Hindlimb muscle (tissue), 1 donor: ENCODE measurements around the gene STK32B. TPM values are rescaled to one million over a fixed set of nuclear protein-coding genes. Genes with fewer than 3 reads are reported as not detected.
A peak's percentile ranks its signal among the peaks of the same experiment; 100 is the strongest.

ENCODE experiments used
- DNase-seq: peaks from one replicate; pipeline ENCODE4 v3.0.0-alpha.2; 2013
- polyA plus RNA-seq: library from polyadenylated mRNA; unstranded; fragments of 120-200 nt; gene quantifications from one replicate; pipeline ENCODE4 v1.2.1, GENCODE V29; 2013; ENCODE audit not compliant: insufficient read length

Gene STK32B
- polyA plus RNA-seq, 1 donor, result 6.6 TPM

DNA sequence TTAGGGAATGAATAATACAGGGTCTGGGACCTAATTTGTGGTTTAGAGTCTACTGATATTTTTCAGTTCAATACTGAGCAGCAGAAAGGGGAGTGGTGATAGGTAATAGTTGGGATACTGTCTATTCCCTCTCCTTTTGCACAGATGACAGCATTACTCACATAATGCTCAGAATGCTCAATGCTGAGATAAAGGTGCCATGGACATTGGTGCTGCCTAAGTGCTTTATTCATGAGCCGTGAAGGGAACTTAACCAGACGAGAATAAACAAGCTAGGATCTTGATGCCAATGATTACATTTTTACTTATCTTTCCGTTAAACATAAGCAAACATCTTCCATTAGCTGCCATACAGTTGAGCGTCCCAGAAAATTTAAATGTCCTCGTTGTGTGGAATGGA, 75.6 kb downstream of the STK32B start:
- no peak for DNase-seq

DNA sequence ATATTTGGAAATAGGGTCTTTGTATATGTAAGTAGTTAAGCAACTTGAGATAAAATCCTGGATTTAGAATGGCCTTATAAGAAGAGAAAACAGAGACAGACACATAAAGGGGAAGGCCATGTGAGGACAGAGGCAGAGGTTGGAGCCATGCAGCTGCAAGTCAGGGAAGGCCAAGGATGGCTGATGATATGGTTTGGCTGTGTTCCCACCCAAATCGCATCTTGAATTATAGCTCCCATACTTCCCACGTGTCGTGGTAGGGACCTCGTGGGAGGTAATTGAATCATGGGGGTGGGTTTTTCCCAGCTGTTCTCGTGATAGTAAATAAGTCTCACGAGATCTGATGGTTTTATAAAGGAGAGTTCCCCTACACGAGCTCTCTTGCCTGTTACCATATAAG, 76.3 kb downstream of the STK32B start:
- peak; percentile 34 for DNase-seq

DNA sequence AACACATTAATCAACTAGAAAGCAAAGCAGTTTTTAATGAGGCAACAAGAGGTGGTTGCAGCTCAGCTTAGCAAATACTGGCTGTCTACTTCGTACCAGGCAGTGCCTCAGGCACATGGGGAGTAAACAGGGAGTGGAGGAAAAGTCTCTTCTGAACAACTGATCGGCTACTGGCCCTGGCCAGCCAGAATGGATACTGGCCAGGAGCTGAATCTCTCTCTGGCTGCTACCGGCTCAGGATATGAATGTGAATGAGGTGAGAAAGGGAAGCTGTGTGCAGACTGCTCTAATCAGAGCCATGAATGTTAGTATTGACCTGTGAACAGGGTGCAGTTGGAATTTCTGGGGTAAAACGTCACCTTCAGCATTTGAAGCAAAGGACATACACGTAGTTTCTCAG, 77.3 kb downstream of the STK32B start:
- DNase-seq, result no peak

DNA sequence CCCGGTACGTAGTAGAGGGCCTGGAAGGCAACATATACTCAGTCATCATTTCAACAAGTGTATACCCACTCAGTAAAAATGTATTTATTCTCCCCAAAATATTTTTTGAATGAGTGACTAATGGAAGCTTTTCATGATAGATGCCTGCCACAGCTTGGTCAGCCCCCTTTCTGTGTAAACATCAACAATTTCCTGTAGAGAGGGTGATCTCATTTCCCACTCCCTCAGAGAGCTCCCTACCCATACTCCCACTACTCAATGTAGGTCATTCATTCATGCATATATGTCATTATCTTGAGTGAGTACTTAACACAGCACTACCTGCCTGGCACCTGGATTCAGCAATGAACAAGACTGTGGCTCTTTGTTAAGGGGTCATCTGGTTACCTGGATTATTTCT, 81.9 kb downstream of the STK32B start:
- DNase-seq, result no peak

DNA sequence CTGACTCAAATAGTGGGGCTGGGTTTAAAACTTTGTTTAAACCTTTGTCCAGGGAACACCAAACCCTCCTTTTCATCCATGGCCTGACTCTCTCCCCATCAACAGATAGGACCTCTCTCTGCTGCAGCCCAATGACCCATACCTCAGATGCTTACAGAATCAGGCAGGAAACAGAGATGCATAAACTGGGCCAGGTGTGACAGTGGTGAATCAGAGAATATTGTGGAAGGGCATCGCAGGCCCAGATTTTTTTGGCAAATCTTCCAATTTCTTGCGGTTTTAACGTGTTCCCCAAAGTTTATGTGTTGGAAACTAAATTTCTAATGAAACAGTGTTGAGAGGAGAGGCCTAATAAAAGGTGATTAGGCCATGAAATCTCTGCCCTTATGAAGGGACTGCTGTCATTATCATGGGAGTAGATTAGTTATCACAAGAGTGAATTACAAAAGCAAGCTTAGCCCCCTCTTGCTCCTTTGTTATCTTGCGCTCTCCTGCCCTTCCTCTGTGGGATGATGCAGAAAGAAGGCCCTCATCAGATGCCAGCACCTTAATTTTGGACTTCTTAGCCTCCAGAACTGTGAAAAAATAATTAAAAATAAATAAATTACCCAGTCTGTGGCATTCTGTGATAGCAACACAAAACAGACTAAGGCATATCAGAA, 82.8 kb downstream of the STK32B start:
- no peak for DNase-seq

DNA sequence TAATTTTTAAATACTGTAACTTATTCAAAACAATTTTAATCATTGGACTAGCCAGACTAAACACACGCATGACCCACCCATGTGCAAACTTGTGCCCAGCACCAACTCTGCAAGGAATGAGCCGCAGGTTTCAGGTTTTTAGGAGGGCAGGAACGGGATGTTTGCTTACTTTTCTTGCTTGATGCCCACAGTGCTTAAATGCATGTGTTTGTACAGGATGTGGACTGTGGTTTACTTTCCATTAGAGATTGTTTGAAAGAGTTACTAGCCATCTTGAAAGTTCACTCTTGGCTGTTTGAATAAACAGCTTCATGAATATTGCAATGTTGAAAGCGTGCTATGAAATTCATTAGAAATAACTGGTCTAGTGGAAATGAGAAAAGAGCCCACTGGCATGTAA, 83.3 kb downstream of the STK32B start:
- no peak for DNase-seq

DNA sequence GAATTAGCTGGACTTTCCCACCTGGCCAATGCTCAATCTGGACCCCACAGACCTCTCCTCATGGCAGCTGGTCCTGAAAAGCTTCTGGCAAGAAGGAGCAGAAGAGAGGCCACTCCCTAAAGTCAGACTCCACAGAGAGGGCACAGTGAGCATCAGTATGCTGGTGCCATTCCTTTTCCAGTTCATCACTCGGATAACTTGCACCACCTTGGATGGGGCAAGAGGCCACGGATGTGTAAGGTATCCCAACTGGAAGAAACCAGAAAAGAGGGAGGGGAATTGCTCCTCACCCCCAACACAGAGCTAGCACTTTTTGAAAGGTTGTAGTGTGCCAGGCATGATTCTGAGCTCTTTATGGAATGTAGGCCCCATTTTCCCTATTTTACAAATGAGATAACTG, 85.9 kb downstream of the STK32B start:
- DNase-seq, result no peak

DNA sequence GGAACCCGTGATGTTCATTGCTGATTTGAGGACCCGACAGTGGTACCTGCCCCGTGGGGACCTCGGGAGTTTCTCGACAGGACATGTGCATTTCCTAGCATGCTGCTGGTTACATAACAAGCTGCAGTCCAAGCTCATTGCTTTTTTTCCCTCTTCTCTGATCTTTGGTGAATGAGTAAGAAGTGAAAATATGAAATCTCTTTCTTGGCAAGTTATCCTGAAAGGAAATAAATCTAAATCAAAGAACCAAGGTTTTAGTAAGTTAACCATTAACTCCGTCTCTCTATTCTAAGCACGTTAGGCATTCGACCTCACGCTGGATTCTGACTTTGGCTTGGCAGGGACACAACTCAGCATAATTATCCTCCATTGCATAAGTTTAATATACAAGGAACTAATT, 86.6 kb downstream of the STK32B start:
- DNase-seq, result no peak

DNA sequence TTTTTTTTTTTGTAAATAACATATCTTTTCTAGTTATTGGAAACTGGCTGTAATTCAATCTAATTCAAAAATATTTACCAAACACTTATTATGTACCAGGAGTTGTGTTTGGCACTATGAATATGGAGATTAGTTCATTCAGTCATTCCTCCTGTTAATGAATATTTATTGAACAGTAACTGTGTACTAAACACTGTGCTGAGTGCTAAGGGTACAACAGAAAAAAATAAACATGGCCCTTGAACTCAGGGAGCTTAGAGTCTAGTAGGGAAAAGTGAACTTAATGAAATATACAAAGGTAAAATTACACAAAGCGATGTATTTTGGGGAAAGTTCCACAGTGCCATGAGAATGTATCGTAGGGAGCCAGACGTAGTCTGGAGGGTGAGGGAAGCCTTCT, 87.1 kb downstream of the STK32B start:
- DNase-seq, result no peak

DNA sequence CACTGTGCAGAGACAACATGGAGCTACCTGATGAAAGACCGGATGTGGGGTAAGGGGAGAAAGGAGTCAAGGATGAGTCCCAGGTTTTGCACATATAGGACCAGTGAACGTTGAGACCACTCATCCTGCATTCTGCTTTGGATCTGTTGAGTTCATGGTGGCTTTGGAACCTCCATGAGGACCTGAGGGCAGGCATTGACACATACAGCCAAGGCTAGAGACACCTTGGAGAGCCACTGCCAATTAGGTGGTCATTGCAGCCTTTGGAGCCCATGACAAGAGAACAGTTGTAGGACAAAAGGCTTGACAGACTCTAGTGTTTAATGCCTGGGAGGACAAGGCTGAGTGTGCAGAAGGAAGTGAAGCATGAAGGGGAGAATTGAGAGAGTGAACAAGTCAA, 87.9 kb downstream of the STK32B start:
- DNase-seq, result no peak

DNA sequence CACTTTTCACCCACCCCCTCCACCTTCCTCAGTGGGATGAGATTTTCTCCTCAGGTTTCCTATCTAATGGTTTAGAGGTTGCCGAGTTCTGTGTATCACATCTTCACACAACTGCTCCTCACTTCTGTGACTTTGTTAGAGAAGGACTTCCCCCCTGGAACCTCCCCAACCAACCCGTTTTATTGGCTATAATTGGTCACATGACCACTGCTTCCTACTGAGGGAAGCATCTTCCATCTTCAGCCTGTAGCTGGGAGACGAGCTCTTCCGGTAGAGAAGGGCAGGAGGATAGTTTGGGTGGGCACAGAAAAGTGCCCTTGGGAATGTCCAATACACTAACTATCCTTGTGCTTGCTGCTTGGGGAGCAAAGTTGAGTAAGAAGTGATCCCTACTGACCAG, 90.5 kb downstream of the STK32B start:
- DNase-seq, result no peak

DNA sequence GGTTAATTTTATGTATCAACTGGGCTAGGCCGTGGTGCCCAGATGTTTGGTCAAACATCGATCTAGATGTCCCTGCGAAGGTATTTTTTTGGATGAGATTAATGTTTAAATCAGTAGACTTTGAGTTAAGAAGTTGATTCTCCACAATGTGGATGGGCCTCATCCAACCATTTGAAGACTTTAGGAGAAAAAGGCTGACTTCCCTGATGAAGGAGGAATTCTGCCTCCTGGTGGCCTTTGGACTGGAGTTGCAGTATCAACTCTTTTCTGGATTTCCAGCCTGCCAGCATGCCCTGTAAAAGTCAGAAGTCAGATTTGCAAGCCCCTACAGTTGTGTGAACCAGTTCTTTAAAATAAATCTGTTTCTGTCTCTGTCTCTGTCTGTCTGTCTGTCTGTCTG, 91.4 kb downstream of the STK32B start:
- DNase-seq, result no peak

DNA sequence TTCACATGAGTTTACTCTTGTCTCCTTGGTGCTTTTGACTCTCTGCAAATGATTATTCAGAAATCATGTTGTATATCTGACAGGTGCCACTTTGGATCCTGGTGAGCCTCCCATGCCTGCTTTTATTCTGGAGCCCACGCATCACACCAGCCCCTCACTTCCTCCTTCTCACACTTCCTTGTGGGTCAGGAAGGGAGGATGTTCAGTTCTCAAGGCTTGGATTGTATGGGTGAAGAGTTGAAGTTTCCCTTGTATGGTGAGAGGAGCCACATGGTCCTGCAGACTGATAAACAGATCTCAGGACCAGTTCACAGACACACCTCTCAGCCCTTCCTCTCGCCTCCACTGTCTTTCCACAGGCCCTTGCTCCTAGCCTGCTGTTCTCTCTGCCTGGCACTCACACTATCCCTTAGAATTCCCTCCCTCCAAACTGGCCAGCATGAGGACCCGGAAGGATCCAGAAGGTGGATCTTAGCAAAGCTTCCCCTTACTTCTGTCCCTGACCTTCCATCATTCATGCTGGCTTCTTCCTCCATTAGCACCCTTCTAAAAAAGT, 92.1 kb downstream of the STK32B start:
- no peak for DNase-seq

DNA sequence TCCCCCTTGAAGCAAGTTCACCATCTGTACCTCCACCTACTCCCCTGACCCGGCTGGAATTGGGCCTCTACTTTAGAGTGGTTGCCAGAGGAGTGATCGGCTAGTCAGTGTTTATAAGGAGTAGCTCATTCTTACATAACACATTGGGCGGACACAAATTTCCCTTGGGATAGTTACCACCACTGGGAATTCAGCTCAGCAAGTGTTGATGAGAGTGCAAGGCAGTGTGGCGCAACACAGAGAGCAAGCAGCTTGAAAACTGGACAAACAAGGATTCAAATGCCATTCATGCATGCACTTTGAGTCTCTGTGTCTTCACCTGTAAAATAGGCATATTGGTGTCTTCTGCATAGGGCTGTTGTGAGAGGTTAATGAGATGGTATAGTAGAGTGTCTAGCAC, 92.7 kb downstream of the STK32B start:
- DNase-seq, result no peak

DNA sequence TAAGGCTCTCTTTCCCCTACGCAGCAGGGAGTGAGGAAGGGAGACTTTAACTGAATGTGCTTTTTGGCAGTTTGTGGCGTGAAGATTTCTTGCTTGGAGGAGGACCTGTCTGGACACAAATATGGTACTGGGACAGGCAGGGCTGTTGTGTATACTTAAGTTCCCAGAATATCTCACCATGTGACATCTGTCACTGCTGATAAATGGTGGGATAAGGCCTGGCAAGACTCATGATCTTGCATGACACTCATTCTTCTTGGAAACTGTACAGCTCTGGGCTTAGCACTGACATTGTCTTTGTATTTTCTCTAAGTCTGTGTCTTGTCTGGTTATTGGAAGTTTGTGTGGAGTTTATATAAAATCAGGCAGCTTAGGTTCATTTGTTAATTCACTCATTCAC, 93.1 kb downstream of the STK32B start:
- no peak for DNase-seq

DNA sequence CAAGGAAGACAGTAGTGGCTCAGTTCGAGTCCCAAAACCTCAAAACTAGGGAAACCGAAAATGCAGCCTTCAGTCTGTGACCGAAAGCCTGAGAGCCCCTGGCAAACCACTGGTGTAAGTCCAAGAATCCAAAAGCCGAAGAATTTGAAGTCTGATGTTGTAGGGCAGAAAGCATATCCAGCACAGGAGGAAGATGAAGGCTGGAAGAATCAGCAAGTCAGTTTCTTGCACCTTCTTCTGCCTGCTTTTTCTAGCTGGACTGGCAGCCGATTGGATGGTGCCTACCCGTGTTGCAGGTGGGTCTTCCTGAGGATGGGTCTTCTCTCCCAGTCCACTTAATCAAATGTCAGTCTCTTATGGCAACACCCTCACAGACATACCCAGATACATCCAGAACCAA, 95.0 kb downstream of the STK32B start:
- DNase-seq, result no peak

DNA sequence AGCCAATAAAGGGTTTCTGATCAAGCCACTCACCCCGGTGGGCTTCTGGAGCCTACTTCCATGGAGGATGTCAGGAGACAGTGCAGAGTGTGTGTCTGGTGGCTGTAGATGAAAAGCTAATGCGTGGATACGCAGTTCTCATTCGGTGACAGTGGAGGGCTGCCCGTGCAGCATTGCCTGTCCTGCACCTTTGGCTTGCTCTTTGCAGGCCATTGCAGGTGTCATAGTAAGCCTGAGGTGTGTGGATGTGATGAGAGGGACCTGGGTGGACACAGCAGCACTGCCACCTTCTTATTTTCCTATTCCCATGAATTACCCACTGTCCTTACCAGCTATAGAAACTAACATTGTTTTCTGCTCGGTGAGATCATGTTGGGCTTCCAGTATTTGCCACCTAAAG, 101.2 kb downstream of the STK32B start:
- DNase-seq, result no peak

DNA sequence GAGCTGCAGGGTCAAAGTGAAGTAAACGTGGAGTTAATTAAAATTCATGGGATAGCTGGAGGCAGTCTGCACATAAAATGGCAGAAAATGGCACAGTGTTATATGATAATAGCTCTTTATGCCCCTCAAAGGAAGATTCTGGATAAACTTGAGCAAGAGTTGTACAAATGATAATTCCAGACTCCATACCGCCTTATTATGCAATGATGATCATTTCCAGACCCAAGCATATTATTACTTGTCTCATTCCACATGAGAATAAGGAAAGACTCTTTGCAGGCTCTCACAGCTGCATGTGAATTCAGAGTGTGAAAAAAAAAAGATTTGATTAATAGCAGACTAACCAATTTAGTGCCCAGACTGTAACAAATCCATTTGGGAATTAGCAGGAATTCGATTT, 105.4 kb downstream of the STK32B start:
- no peak for DNase-seq

DNA sequence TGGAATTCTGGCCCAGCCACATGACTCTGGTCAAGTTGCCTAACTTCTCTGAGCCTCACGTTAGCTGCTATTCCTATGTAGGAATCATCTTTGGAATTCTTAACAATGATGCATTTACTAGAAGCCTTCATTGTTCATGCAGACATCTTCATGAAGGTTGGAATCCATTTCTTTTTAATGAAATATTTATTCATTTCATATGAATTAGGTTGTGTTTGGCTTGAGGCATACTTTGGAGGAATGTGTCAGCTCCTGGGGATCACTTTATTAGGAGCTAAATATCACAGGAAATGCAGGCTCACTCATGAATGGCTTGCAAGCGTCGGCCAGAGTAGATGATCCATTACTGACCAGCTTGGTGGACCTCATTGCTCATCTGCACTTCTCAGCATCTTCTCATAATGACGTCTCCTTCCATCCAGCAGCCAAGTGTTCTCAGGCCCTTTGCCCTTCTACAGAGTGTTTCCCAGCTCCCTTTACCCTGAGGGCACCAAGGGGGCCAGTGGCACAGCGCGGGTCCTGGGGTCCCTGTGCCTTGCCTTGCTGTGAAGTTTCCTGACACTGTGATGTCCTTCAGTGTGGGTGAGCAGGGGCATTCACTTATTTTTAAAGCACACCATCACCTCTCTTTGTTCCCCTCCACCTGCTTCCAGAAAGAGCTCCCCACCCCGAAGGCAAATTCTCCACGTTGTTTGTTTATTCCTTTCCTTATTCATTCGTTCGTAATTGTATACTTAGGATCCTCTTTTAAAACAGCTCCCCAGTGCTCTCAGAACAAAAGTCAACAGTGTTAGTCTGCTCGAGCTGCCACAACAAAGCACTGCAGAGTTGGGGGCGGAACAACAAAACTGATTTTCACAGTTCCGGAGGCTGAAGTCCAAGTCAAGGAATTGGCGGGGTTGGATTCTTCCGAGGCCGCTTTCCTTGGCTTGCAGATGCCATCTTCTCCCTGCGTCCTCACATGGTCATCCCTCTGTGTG, 106.8 kb downstream of the STK32B start:
- DNase-seq, result no peak

DNA sequence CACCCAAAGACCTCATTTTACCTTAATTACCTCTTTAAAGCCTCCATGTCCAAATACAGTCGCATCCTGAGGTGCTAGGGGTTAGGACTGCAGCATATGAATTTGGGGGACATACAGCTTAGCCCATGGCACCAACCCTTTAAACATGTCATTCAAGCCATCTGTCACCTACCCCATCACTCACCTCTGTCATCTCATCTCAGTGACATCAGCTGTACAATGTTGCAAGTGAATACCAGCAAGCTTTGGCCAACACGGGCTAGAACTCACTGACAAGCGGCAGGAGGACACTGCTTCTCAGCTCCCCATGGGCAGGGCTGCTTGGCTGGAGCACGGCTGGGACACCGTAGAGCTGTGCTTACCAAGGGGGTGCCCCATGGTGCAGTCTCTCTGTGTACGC, 107.5 kb downstream of the STK32B start:
- no peak for DNase-seq

DNA sequence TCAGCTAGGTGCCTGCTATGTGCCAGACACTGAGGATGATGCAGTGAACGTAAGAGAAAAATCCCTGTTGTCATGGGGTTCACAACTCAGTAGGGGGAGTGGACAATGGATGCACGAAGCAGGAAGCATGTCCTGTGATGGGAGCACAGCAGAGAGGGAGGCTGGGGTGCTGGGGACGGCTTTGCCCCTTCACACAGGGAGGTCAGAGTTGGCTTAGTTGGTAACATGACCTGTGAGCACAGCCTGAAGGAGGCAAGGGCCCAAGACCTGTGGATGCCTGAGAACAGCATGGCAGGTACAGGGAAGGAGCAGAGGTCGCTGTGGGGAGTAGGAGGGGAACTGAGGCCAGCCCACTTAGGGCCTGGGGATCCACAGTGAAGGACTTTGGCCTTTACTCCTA, 109.4 kb downstream of the STK32B start:
- no peak for DNase-seq

DNA sequence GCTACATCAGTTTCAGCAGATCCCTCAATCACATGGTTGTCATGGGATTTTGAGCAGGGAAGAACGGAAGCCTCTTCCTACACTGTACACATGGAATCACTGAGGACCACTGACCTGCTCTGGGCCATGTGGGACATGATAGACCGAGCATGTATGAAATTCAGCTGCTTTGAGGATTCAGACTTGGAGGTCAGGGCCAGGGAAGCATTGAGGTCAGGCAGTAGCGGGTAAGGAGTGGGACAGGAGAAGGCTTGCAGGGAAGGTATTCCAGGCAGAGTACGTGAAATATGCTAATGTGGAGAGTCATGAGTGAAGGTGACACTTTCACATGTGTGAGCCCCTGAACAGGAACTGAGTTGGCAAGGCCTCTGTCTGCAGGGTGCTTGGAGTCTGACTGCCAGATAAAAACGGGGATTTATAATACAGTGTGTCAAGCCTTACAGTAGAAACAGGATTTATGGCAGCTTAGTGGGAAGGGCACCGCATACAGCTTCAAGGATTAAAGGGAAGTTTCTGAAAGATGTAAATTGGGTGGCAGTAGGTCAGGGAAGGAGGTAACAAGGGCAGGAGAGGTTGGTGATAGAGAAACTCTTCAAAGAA, 111.7 kb downstream of the STK32B start:
- DNase-seq, result no peak

DNA sequence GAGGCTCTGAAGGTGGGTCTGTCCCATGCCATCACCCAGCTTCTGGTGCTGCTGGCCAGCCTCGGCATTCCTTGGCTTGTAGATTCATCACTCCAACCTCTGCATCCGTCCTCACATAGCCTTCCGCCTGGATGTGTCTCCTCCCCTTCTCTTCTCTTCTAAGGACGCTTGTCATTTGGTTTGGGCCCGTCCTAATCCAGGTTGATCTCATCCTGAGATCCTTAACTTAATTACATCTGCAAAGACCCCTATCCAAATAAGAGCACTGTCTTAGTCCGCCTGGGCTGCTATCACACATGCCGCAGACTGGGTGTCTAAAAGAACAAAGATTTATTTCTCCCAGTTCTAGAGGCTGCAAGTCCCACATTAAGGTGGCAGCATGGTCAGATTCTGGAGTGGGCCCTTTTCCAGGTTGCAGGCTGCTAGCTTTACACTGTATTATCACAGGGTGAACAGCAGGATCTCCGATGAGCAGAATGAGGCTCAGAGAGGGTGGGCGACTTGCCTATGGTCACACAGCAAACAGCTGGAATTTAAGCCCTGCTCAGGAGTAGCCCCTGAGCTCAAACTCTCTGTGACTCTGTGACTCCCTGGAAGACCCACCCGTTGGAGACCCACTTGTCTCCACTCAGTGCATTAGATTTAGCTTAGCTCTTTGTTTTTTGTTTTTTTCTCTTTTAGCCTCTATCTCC, 113.1 kb downstream of the STK32B start:
- no peak for DNase-seq
